K562 (cell line): ENCODE data around the gene BNIP2.

Source experiments
- HNRNPK ChIP-seq: fragments of 200-400 bp; formaldehyde crosslinking; IDR thresholded peaks from one replicate; pipeline ENCODE4 v1.6.1; 2018; ENCODE audit warnings: mild to moderate bottlenecking, low read depth, low read length; ENCODE audit not compliant: poor library complexity, severe bottlenecking
- POLR2A ChIP-seq: fragments of 450-650 bp; conservative IDR thresholded peaks from 2 replicates; pipeline ENCODE4 v1.6.1; 2016

DNA sequence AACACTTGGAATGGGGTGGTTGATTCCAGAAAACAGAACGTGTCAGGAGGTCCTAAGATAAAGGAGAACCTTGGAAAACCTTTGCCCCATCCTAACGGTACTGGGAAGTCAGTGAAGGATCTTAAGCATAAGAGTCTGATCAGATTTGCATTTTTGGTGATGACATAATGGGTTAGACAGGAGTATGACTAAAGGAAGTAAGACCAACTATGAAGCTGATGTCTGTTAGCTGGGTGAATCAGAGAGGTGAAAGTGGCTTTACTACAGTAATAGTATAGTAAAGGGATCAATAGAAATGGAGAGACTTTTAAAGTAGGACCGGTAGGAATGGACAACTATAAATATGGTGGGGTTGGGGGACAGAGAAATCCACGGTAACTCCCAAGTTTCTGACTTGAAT is 44.4 kb downstream of the BNIP2 start:
- TF ChIP-seq POLR2A (no peak), HNRNPK (no peak)
